GM21576 (cell line): ENCODE measurements around the gene UNC13C.

ENCODE experiments used
- ATAC-seq: cut with Tn5 transposase; IDR thresholded peaks from one replicate; pipeline ENCODE4 v1.9.1; 2021; ENCODE audit warnings: mild to moderate bottlenecking, moderate library complexity; ENCODE audit not compliant: unreplicated experiment

Gene UNC13C

GRCh38 chr15:54547491-54547890 is 569.2 kb downstream of the UNC13C start:
- no peak for ATAC-seq

- no peak for ATAC-seq
Observed at GRCh38 chr15:54550954-54551353, 572.7 kb downstream of the UNC13C start.

GRCh38 chr15:54556231-54556630 is 578.0 kb downstream of the UNC13C start:
- no peak for ATAC-seq

- ATAC-seq = no peak
Observed at GRCh38 chr15:54559405-54560069, 581.3 kb downstream of the UNC13C start.

GRCh38 chr15:54560417-54560816 is 582.2 kb downstream of the UNC13C start:
- no peak for ATAC-seq

- no peak for ATAC-seq
Observed at GRCh38 chr15:54564166-54564565, 585.9 kb downstream of the UNC13C start.

GRCh38 chr15:54566654-54567053 is 588.4 kb downstream of the UNC13C start:
- no peak for ATAC-seq

- ATAC-seq = no peak
Observed at GRCh38 chr15:54567408-54568035, 589.3 kb downstream of the UNC13C start.

- no peak for ATAC-seq
Observed at GRCh38 chr15:54568381-54568780, 590.1 kb downstream of the UNC13C start.

- ATAC-seq = no peak
Observed at GRCh38 chr15:54571576-54571975, 593.3 kb downstream of the UNC13C start.

GRCh38 chr15:54575586-54575985 is 597.3 kb downstream of the UNC13C start:
- no peak for ATAC-seq

- ATAC-seq = no peak
Observed at GRCh38 chr15:54576298-54576935, 598.2 kb downstream of the UNC13C start.

GRCh38 chr15:54577476-54578250 is 599.4 kb downstream of the UNC13C start:
- no peak for ATAC-seq

GRCh38 chr15:54579855-54580254 is 601.6 kb downstream of the UNC13C start:
- ATAC-seq = no peak

GRCh38 chr15:54580643-54581042 is 602.4 kb downstream of the UNC13C start:
- no peak for ATAC-seq

GRCh38 chr15:54582863-54583643 is 604.8 kb downstream of the UNC13C start:
- ATAC-seq = peak; percentile 65

GRCh38 chr15:54585063-54585462 is 606.8 kb downstream of the UNC13C start:
- no peak for ATAC-seq

GRCh38 chr15:54594115-54594514 is 615.9 kb downstream of the UNC13C start:
- no peak for ATAC-seq

GRCh38 chr15:54599386-54599785 is 621.1 kb downstream of the UNC13C start:
- no peak for ATAC-seq

GRCh38 chr15:54605043-54605442 is 626.8 kb downstream of the UNC13C start:
- no peak for ATAC-seq

GRCh38 chr15:54605556-54605955 is 627.3 kb downstream of the UNC13C start:
- no peak for ATAC-seq
